K562 (cell line): ENCODE measurements around the gene KCNJ10. TPM values are rescaled to one million over a fixed set of nuclear protein-coding genes. Genes with fewer than 3 reads are reported as not detected.

Experiments used
- ATF1 ChIP-seq, 2 experiments: fragments of 450-650 bp in 1 of 2; IDR thresholded peaks; 2 replicates each; pipeline ENCODE4 v1.6.1; 2016; ENCODE audit warnings: missing compliant biosample characterization in 1 of 2, missing genetic modification characterization in 1 of 2
- CBX8 ChIP-seq: fragments of 200-600 bp; sonication (generic); IDR thresholded peaks from 2 replicates; pipeline ENCODE4 v1.6.1; 2012; ENCODE audit warnings: borderline replicate concordance, mixed run types, low read depth, mild to moderate bottlenecking, moderate library complexity, mixed read lengths, low read length, control low read depth, inconsistent platforms; ENCODE audit not compliant: poor library complexity, severe bottlenecking; ENCODE audit errors: extremely low read depth
- ELF2 ChIP-seq: fragments of 250-450 bp; sonication (Bioruptor Pico); IDR thresholded peaks from 2 replicates; pipeline ENCODE4 v1.5.0; 2021; ENCODE audit warnings: mild to moderate bottlenecking
- ERF ChIP-seq: fragments of 450-650 bp; formaldehyde crosslinking; IDR thresholded peaks from 2 replicates; pipeline ENCODE4 v1.4.0; 2020; ENCODE audit warnings: mild to moderate bottlenecking, mixed read lengths
- ETV5 ChIP-seq: sonication (generic); formaldehyde crosslinking; IDR thresholded peaks from 2 replicates; pipeline ENCODE4 v1.4.0; 2020; ENCODE audit warnings: low read depth, mild to moderate bottlenecking, missing genetic modification reagents
- IRF2 ChIP-seq: sonication (generic); formaldehyde crosslinking; IDR thresholded peaks from 2 replicates; pipeline ENCODE4 v1.8.1; 2022; ENCODE audit warnings: mild to moderate bottlenecking, missing genetic modification reagents
- KAT7 ChIP-seq: sonication (generic); formaldehyde crosslinking; IDR thresholded peaks from 2 replicates; pipeline ENCODE4 v1.8.0; 2022; ENCODE audit warnings: missing genetic modification reagents, mild to moderate bottlenecking, borderline replicate concordance
- KLF16 ChIP-seq: IDR thresholded peaks from 2 replicates; pipeline ENCODE4 v1.6.1; 2016; ENCODE audit warnings: antibody characterized with exemption
- MTA2 ChIP-seq: fragments of 450-650 bp; IDR thresholded peaks from 2 replicates; pipeline ENCODE4 v1.6.1; 2016; ENCODE audit warnings: low read depth
- NFE2L1 ChIP-seq: fragments of 450-650 bp; IDR thresholded peaks from 2 replicates; pipeline ENCODE4 v1.6.1; 2016; ENCODE audit warnings: missing genetic modification characterization, low read depth, mild to moderate bottlenecking, missing compliant biosample characterization, moderate library complexity, borderline replicate concordance
- PKNOX1 ChIP-seq: fragments of 450-650 bp; IDR thresholded peaks from 2 replicates; pipeline ENCODE4 v1.6.1; 2016
- RBM14 ChIP-seq: fragments of 200-400 bp; formaldehyde crosslinking; IDR thresholded peaks from 2 replicates; pipeline ENCODE4 v1.6.1; 2018; ENCODE audit warnings: low read depth, mild to moderate bottlenecking, low read length, moderate library complexity, borderline replicate concordance; ENCODE audit not compliant: insufficient read depth
- RHOXF2B ChIP-seq: fragments of 250-450 bp; sonication (Bioruptor Pico); conservative IDR thresholded peaks from 2 replicates; pipeline ENCODE4 v1.5.1; 2021
- SUPT5H ChIP-seq: fragments of 450-650 bp; IDR thresholded peaks from 2 replicates; pipeline ENCODE4 v1.6.1; 2016
- TARDBP ChIP-seq: fragments of 450-650 bp; IDR thresholded peaks from 2 replicates; pipeline ENCODE4 v1.6.1; 2016
- TCF7 ChIP-seq: sonication (generic); IDR thresholded peaks from 2 replicates; pipeline ENCODE4 v1.6.1; 2016; ENCODE audit warnings: antibody characterized with exemption, borderline replicate concordance
- YBX1 ChIP-seq: fragments of 450-650 bp; IDR thresholded peaks from 2 replicates; pipeline ENCODE4 v1.7.1; 2016; ENCODE audit warnings: mild to moderate bottlenecking
- ZBTB11 ChIP-seq, 3 experiments: fragments of 200-800 bp in 1 of 3; fragments of 250-450 bp in 1 of 3; fragments of 450-650 bp in 1 of 3; sonication (Bioruptor Pico) in 1 of 3; sonication (Bioruptor generic) in 1 of 3; formaldehyde crosslinking in 1 of 3; IDR thresholded peaks; 2 replicates each; pipeline versions ENCODE4 v1.6.1 to v1.8.0; 2016 to 2022; ENCODE audit warnings: mild to moderate bottlenecking in 2 of 3, missing genetic modification characterization in 2 of 3, missing compliant biosample characterization in 1 of 3, moderate library complexity in 1 of 3
- ZNF239 ChIP-seq: fragments of 250-450 bp; sonication (Bioruptor Pico); IDR thresholded peaks from 2 replicates; pipeline ENCODE4 v1.4.0; 2020; ENCODE audit warnings: mild to moderate bottlenecking
- ZNF431 ChIP-seq: sonication (generic); formaldehyde crosslinking; IDR thresholded peaks from 2 replicates; pipeline ENCODE4 v1.8.0; 2022; ENCODE audit warnings: mild to moderate bottlenecking, missing genetic modification reagents
- ZNF436 ChIP-seq: fragments of 250-450, 450-650 bp; sonication (Bioruptor Pico); formaldehyde crosslinking; IDR thresholded peaks from 2 replicates; pipeline ENCODE4 v1.7.0; 2020; ENCODE audit warnings: mild to moderate bottlenecking
- ZZZ3 ChIP-seq: fragments of 450-650 bp; IDR thresholded peaks from 2 replicates; pipeline ENCODE4 v1.6.1; 2016; ENCODE audit warnings: antibody characterized with exemption, mild to moderate bottlenecking, moderate library complexity
- polyA plus RNA-seq, 8 experiments: library from polyadenylated mRNA; depleted of rRNA in 4 of 8; stranded (reverse) in 5 of 8; unstranded in 3 of 8; fragments of >200 nt; fragmentation: Nextera tagmentation in 2 of 8; fragmentation: Illumina TruSeq in 1 of 8; extraction: Ambion mirVana in 2 of 8; extraction: Trizol in 1 of 8; gene quantifications; 2 replicates each; pipeline versions ENCODE4 v1.2.1 to v1.2.3, GENCODE V29; 2011 to 2014; ENCODE audit warnings: inconsistent platforms in 1 of 8, missing spikeins in 1 of 8
- total RNA-seq, 7 experiments: library from RNA; depleted of rRNA in 6 of 7; stranded (reverse); fragments of >200 nt in 6 of 7; fragmentation: Illumina TruSeq in 2 of 7; extraction: Trizol in 2 of 7; gene quantifications; 2 replicates each; pipeline versions ENCODE4 v1.2.1 to v1.2.3, GENCODE V29; 2011 to 2021; ENCODE audit warnings: low replicate concordance in 1 of 7
- TF ChIP-seq, protein P1 (sequence below): fragments of 450-650 bp; IDR thresholded peaks from 2 replicates; pipeline ENCODE4 v1.6.1; 2016; ENCODE audit warnings: antibody characterized with exemption

The KCNJ10 gene
- total and polyA plus RNA-seq, 9 of the 15 experiments (the other 6 are each of a cell fraction or from before 2014, with no cell fraction given): 0.06 to 0.11 TPM; not detected in 7

GRCh38 chr1:160085686-160086455, 15.9 kb upstream of the KCNJ10 start (continued):
- TF ChIP-seq ZBTB11 (CRISPR knock-in tag; IDR thresholded peaks at IDR 0.05) (no peak), ZNF436 (CRISPR knock-in tag) (no peak), RHOXF2B (CRISPR knock-in tag) (no peak), CBX8 (no peak), ERF (CRISPR knock-in tag) (no peak), RBM14 (no peak), ELF2 (CRISPR knock-in tag) (no peak), ATF1 (CRISPR knock-in tag; IDR thresholded peaks at IDR 0.05) (no peak), ATF1 (tag; IDR thresholded peaks at IDR 0.05) (peak; percentile 74), KLF16 (peak; percentile 51; the same call in 1 of the 2 replicates), KAT7 (CRISPR knock-in tag) (no peak), YBX1 (no peak), TARDBP (no peak), ZNF431 (no peak), ETV5 (no peak), ZZZ3 (no peak), SUPT5H (no peak), NFE2L1 (tag) (no peak), ZNF239 (CRISPR knock-in tag) (no peak), TCF7 (no peak), MTA2 (no peak), PKNOX1 (peak; percentile 45), IRF2 (no peak)
- TF ChIP-seq, protein P1, sequence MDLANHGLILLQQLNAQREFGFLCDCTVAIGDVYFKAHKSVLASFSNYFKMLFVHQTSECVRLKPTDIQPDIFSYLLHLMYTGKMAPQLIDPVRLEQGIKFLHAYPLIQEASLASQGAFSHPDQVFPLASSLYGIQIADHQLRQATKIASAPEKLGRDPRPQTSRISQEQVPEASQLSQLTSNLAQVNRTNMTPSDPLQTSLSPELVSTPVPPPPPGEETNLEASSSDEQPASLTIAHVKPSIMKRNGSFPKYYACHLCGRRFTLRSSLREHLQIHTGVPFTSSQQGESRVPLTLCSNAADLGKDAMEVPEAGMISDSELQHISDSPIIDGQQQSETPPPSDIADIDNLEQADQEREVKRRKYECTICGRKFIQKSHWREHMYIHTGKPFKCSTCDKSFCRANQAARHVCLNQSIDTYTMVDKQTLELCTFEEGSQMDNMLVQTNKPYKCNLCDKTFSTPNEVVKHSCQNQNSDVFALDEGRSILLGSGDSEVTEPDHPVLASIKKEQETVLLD: no peak
